Adrenal gland (tissue), 12 donors: ENCODE data around the gene PRPF6. TPM values are rescaled to one million over a fixed set of nuclear protein-coding genes. Genes with fewer than 3 reads are reported as not detected.

Experiments used
- DNase-seq, 7 donors: peaks; one replicate each; pipeline ENCODE4 v3.0.0-alpha.2; 2019 to 2020
- H3K27ac ChIP-seq, 5 donors: fragments of 200-600 bp; sonication (generic) in 4 of 5; 1 replicate in 3 of 5; 2 replicates in 2 of 5; pipeline versions ENCODE4 v1.5.1 to v1.8.0; 2016 to 2020; ENCODE audit warnings: mild to moderate bottlenecking in 1 of 5
- H3K27me3 ChIP-seq: fragments of 200-600 bp; 2 replicates; pipeline ENCODE4 v1.8.0; 2021
- H3K36me3 ChIP-seq, 2 donors: fragments of 200-600 bp; replicated peaks in 1 of 2; 1 replicate in 1 of 2; 2 replicates in 1 of 2; pipeline versions ENCODE4 v1.5.1 to v1.8.0; 2018 to 2022
- H3K4me1 ChIP-seq, 2 donors: fragments of 200-600 bp; replicated peaks in 1 of 2; 1 replicate in 1 of 2; 2 replicates in 1 of 2; pipeline versions ENCODE4 v1.5.1 to v1.8.0; 2018 to 2021
- H3K4me3 ChIP-seq, 4 donors: fragments of 200-600 bp; sonication (generic) in 3 of 4; one replicate each; pipeline ENCODE4 v1.5.1; 2016 to 2018
- H3K9me3 ChIP-seq, 3 donors: fragments of 200-600 bp; sonication (generic) in 1 of 3; replicated peaks in 1 of 3; 1 replicate in 2 of 3; 2 replicates in 1 of 3; pipeline versions ENCODE4 v1.5.1 to v1.8.0; 2016 to 2021
- POLR2A ChIP-seq, 2 donors: fragments of 450-650 bp; IDR thresholded peaks; one replicate each; pipeline ENCODE4 v1.6.1; 2017; ENCODE audit warnings: antibody characterized with exemption in 2 of 2, mild to moderate bottlenecking in 2 of 2, moderate library complexity in 1 of 2
- WGBS, 4 donors: extraction: QIAGEN DNeasy Blood & Tissue Kit in 2 of 4; methylation state at CpG; one replicate each; pipeline versions ENCODE4 v1.1.5 to v1.1.7; 2013 to 2017; 5-methylcytosine and 5-hydroxymethylcytosine counted together
- intact Hi-C, 2 donors: fragments of 100-400 bp; cut with DNase I; formaldehyde crosslinking; loops; one replicate each; pipeline versions ENCODE4 v1.14.1 to v1.15.0; 2022 to 2023
- polyA plus RNA-seq, 3 donors: library from polyadenylated mRNA; stranded (reverse); fragments of 200-250 nt in 2 of 3; fragments of 350-450 nt in 1 of 3; fragmentation: Illumina TruSeq in 1 of 3; extraction: RNeasy Lipid Tissue Mini Kit (QIAGEN cat#74804) in 1 of 3; gene quantifications; one replicate each; pipeline ENCODE4 v1.2.3, GENCODE V29; 2013 to 2014
- total RNA-seq, 9 donors: library from RNA; depleted of rRNA in 4 of 9; stranded (reverse); fragments of >200 nt in 4 of 9; fragments of 120-200 nt in 1 of 9; fragmentation: NEBNext Ultra II Directional in 1 of 9; extraction: Animal tissue kit (Norgen Biotek cat#: 25700) in 1 of 9; gene quantifications; one replicate each; pipeline versions ENCODE4 v1.1.0 to v1.2.4, GENCODE V29; 2013 to 2023
- TF ChIP-seq, protein P1 (sequence below), 6 experiments: fragments of 450-650 bp in 4 of 6; fragments of 200-600 bp in 2 of 6; sonication (generic) in 1 of 6; IDR thresholded peaks; 1 replicate in 5 of 6; 2 replicates in 1 of 6; pipeline versions ENCODE4 v1.5.1 to v1.8.0; 2016 to 2021; ENCODE audit warnings: antibody characterized with exemption in 6 of 6, mild to moderate bottlenecking in 2 of 6, moderate library complexity in 1 of 6
- donor health status: healthy with polysubstance abuse.
- donor health status: Bipolar disorder and iron deficiency.
- donor health status: DM: yes; HTN: yes; CAD: no.
- donor health status: DM: no; HTN: no; CAD: no.
- donor health status: DM: no; HTN: no; CAD: no.
- donor health status: DM: yes; HTN: yes; CAD: no.

PRPF6 gene
- total and polyA plus RNA-seq, 12 donors: 48.3 to 73.9 (median 55.3) TPM

DNA sequence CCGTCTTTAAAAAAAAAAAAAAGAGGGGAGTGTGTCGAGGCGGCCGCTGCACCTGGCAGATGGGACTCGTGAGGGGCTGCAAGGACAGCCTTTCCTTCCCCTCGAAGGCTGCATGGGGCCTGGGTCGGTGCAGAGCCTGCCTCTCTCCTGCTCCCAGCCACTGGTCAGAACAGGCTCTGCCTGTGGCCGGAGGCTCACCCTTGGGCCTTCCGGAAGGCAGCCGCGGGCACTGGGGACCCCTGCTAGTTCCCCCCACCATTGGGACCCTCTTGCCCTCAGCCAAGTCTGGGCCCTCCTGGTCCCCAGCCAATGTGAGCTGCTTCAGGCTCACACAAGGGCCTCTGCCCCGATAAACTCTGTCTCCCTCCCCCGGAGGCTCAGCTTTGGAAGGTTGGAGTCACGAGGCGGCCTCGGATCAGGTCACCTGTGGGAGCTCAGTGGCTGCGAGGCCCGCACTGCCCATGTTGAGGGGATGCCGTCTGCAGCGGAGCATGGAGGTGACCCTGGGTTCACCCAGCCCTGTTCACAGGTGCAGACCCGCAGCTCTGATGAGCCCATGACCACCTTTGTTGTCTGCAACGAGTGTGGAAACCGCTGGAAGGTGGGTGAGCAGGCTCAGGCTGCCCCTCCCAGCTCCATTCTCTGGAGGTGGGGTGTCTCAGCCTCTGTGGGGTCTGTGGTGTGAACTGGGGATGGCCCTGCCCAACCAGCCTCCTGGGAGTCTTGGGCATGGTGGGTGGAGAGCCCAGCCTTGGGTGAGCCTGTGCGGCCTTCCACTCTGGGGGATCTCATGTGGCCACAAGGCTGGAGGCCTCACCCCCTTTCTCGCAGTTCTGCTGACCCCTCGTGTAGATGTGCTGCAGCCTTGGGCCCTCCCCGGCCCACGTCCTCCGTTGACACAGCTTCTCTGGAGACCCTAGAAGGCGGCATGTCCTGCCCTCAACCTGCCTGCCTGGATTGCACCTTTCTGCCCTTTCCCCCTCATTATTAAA lies 90.7 kb downstream of the PRPF6 start:
- DNase-seq: no peak

DNA sequence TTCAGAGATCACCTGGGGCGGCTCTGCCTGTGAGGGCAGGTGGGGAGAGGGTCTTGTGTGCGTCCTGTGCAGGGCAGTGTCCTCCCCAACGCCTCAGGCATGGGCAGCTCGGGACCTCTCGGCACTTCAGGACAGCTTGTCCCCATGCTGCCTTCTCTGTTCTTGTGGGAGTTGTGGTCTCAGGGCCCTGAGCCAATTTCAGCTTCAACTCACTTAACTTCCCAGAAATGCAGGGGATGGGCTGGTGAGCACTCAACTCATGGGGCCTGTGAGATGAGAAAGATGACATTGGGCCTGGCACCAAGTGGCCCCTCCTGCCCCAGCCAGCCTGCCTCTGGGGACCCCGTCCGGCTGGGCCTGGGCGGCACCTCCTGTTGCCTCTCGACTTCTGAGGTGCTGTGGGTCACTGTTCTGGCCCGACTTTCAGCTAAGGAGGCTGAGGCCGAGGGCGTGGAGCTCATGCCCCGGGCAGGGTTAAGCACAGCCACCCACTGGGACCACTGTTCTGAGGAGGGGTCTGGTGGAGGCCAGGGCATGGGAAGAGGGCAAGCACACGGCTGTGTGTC lies 91.6 kb downstream of the PRPF6 start:
- Histone ChIP-seq H3K4me3 (no peak overlapping the region), H3K27me3 (no peaks in the 10 kb centered on the region), H3K9me3 (no peaks in the 10 kb centered on the region), H3K36me3 (peaks cover 0 to 16% of the 10 kb centered on the region in 2 donors), H3K27ac (no peak overlapping the region), H3K4me1 (no peaks in the 10 kb centered on the region)
- intact Hi-C loops: no loop called here
- DNase-seq: no peak
- 86 to 93% (median 89%) methylated on average over 3 to 14 of the region's 14 CpGs for WGBS, 4 donors
- TF ChIP-seq, protein P1, sequence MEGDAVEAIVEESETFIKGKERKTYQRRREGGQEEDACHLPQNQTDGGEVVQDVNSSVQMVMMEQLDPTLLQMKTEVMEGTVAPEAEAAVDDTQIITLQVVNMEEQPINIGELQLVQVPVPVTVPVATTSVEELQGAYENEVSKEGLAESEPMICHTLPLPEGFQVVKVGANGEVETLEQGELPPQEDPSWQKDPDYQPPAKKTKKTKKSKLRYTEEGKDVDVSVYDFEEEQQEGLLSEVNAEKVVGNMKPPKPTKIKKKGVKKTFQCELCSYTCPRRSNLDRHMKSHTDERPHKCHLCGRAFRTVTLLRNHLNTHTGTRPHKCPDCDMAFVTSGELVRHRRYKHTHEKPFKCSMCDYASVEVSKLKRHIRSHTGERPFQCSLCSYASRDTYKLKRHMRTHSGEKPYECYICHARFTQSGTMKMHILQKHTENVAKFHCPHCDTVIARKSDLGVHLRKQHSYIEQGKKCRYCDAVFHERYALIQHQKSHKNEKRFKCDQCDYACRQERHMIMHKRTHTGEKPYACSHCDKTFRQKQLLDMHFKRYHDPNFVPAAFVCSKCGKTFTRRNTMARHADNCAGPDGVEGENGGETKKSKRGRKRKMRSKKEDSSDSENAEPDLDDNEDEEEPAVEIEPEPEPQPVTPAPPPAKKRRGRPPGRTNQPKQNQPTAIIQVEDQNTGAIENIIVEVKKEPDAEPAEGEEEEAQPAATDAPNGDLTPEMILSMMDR (IDR thresholded peaks at IDR 0.05): no peak
- TF ChIP-seq POLR2A (IDR thresholded peaks at IDR 0.05): no peak

More for the DNA sequence above, 90.7 kb downstream of the PRPF6 start:
- H3K4me3 ChIP-seq: no peak overlapping the region
- no peaks in the 10 kb centered on the region for H3K27me3 ChIP-seq
- peaks cover 0 to 16% of the 10 kb centered on the region in 2 donors for H3K36me3 ChIP-seq
- H3K27ac ChIP-seq: no peak overlapping the region
- TF ChIP-seq, protein P1 (IDR thresholded peaks at IDR 0.05): no peak
- TF ChIP-seq POLR2A (IDR thresholded peaks at IDR 0.05): no peak
- H3K9me3 ChIP-seq: no peaks in the 10 kb centered on the region
- intact Hi-C loops: no loop called here
- 84 to 93% (median 90%) methylated on average over 20 to 30 of the region's 30 CpGs for WGBS, 4 donors
- H3K4me1 ChIP-seq: no peaks in the 10 kb centered on the region

DNA sequence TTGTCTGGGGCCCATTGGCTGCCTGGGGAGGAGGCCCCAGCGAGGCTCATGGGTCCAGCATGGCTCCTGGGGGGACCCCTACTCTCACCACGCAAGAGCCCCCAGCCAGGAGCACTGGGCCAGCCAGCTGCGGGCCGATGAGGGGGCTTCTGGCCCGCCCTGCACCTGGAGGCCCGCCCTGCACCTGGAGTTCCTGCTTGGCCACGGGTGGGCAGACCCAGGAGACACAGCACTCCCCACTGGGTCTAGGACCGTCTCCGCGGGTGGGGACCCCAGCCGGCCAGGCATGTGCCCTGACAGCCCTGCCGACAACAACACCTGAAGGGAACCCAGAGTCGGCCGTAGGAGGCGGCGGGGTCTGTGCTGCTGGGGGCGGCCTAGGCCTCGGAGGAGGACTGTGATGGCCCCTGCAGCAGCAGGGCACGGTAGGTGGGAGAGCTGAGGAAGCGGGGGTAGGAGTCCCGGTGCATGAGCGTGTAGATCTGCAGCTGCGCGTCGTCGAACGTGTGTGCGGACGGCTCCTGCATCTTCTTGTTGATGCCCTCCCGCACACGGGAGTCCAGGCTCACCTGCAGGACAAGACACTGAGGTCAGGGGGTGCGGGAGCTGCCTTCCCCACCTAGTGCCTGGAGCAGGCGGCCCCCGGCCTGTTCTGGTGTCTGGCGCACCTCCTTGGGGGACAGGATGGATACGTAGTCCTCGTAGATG lies 92.7 kb downstream of the PRPF6 start:
- Histone ChIP-seq H3K4me1 (peaks cover 0 to 3% of the 10 kb centered on the region in 2 donors), H3K4me3 (no peak overlapping the region), H3K27me3 (no peaks in the 10 kb centered on the region), H3K27ac (no peak overlapping the region), H3K36me3 (peaks cover 0 to 16% of the 10 kb centered on the region in 2 donors), H3K9me3 (no peaks in the 10 kb centered on the region)
- DNase-seq: no peak
- 92 to 95% (median 94%) methylated on average over 5 to 37 of the region's 37 CpGs for WGBS, 4 donors
- intact Hi-C loops: no loop called here
- TF ChIP-seq, protein P1 (IDR thresholded peaks at IDR 0.05): no peak
- no peak for TF ChIP-seq POLR2A (IDR thresholded peaks at IDR 0.05)
